SK-N-MC (cell line): ENCODE data around the gene ATP1B1.

Source experiments
- DNase-seq: peaks from one replicate; pipeline ENCODE4 v3.0.0-alpha.2; 2011; ENCODE audit warnings: low read depth, low spot score
- H3K27ac ChIP-seq: fragments of 200-600 bp; sonication (generic); 2 replicates; pipeline ENCODE4 v1.5.1; 2016; ENCODE audit warnings: mixed run types
- H3K36me3 ChIP-seq: fragments of 200-600 bp; sonication (generic); 2 replicates; pipeline ENCODE4 v1.6.1; 2017; ENCODE audit warnings: antibody characterized with exemption, low read length, mixed read lengths; ENCODE audit not compliant: insufficient read depth
- H3K4me3 ChIP-seq: fragments of 200-600 bp; sonication (generic); 2 replicates; pipeline ENCODE4 v1.5.1; 2016
- H3K9ac ChIP-seq: fragments of 200-600 bp; sonication (generic); 2 replicates; pipeline ENCODE4 v1.8.0; 2017; ENCODE audit warnings: mixed run types, mixed read lengths; ENCODE audit not compliant: insufficient read length
- H3K9me3 ChIP-seq: fragments of 200-600 bp; sonication (generic); 2 replicates; pipeline ENCODE4 v1.6.1; 2017; ENCODE audit warnings: low read depth, mild to moderate bottlenecking, antibody characterized with exemption, low read length, moderate library complexity, mixed read lengths
- EZH2 ChIP-seq: fragments of 200-600 bp; sonication (generic); IDR thresholded peaks from one replicate; pipeline ENCODE4 v1.6.1; 2017; ENCODE audit warnings: antibody characterized with exemption
- FOXP2 ChIP-seq: optimal IDR thresholded peaks from 2 replicates; pipeline ENCODE3; 2011; ENCODE audit warnings: mild to moderate bottlenecking, moderate library complexity; ENCODE audit not compliant: insufficient read depth; ENCODE audit errors: extremely low read length, control extremely low read depth
- POLR2AphosphoS5 ChIP-seq: IDR thresholded peaks from 2 replicates; pipeline ENCODE4 v1.6.1; 2012; ENCODE audit warnings: mild to moderate bottlenecking, low read depth, low read length, borderline replicate concordance

Gene ATP1B1

DNA sequence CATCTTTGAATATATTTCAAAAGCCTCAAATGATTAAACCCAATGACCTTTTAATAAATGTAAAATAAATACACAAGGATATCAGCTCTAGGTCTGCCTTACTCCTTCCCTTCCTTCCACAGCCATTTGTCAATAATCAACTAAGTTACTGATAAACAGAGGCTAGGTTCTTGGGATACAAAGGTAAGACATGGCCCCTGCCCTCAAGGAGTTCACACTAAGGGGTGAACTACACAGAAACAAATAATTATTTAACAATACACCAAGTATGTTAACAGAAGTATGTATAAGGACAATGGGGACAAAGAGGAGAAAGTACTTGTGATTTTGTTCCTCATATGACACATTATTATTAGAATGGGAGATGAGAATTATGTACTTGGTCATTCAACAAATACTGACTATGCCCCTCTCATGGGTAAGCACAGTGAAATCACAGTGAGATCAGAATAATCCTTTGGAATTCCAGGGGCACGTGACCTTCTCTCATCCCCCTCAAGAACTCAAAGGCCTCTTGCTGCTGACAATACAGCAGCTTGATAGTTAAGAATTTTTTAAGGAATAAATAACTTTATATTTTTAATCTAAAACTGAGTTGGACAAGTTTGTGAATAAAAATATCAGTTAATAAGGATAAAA, 40.2 kb downstream of the ATP1B1 start:
- TF ChIP-seq EZH2 (no peak), FOXP2 (no peak), POLR2AphosphoS5 (no peak)
- Histone ChIP-seq H3K9ac (no peak overlapping the region), H3K36me3 (no peaks in the 10 kb centered on the region), H3K9me3 (no peaks in the 10 kb centered on the region), H3K4me3 (no peak overlapping the region), H3K27ac (no peak overlapping the region)
- DNase-seq: no peak

- no peak for DNase-seq
- TF ChIP-seq EZH2 (no peak), POLR2AphosphoS5 (no peak), FOXP2 (no peak)
- Histone ChIP-seq H3K36me3 (no peaks in the 10 kb centered on the region), H3K4me3 (no peak overlapping the region), H3K9me3 (no peaks in the 10 kb centered on the region), H3K27ac (no peak overlapping the region), H3K9ac (no peak overlapping the region)
Observed at GRCh38 chr1:169148472-169149252, 42.2 kb downstream of the ATP1B1 start.

GRCh38 chr1:169149555-169150286, 43.2 kb downstream of the ATP1B1 start:
- no peak overlapping the region for H3K4me3 ChIP-seq
- no peak for TF ChIP-seq EZH2
- no peak for TF ChIP-seq POLR2AphosphoS5
- no peak for TF ChIP-seq FOXP2
- no peak overlapping the region for H3K9ac ChIP-seq
- no peak for DNase-seq
- H3K36me3 ChIP-seq: no peaks in the 10 kb centered on the region
- H3K9me3 ChIP-seq: no peaks in the 10 kb centered on the region
- no peak overlapping the region for H3K27ac ChIP-seq

DNA sequence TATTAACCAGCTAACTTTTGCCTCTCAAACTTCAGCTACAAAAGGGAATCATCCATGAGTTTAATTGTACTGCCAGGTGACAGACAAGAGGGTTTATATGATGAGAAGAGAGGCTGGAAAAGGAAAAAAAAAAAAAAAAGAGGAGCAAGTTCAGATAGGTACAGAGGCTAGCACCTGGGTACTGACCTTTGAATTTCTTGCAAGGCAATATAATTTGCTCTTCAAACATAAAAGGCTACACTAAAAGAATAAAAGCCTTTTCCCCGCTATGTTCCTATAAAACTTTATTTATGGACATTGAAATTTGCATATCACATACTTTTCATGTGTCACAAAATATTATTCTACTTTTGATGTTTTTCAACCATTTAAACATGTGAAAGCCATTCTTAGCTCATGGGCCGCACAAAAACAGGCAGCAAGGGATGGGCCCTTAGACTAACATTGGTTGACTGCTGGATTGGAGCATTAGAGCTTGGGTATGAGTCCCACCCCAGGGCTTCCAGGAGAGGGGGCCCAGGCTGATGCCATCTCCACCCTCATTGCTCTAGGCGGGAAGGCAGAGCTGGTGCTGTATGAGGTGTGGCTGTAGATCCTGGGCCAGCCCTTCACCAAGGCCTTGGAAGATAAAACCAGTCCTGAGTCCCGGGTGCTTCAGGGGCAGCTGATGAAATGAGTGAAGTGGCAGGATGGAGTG, 44.3 kb downstream of the ATP1B1 start:
- DNase-seq: no peak
- no peak overlapping the region for H3K9ac ChIP-seq
- TF ChIP-seq EZH2 (no peak), FOXP2 (no peak), POLR2AphosphoS5 (no peak)
- H3K27ac ChIP-seq: no peak overlapping the region
- H3K36me3 ChIP-seq: no peaks in the 10 kb centered on the region
- no peak overlapping the region for H3K4me3 ChIP-seq
- no peaks in the 10 kb centered on the region for H3K9me3 ChIP-seq

GRCh38 chr1:169151338-169151837, 44.9 kb downstream of the ATP1B1 start:
- no peak overlapping the region for H3K27ac ChIP-seq
- no peak for DNase-seq
- no peak for TF ChIP-seq POLR2AphosphoS5
- no peak for TF ChIP-seq EZH2
- no peak for TF ChIP-seq FOXP2
- no peaks in the 10 kb centered on the region for H3K36me3 ChIP-seq
- H3K4me3 ChIP-seq: no peak overlapping the region
- no peaks in the 10 kb centered on the region for H3K9me3 ChIP-seq
- no peak overlapping the region for H3K9ac ChIP-seq

- H3K27ac ChIP-seq: no peak overlapping the region
- no peak overlapping the region for H3K9ac ChIP-seq
- no peak for DNase-seq
- H3K36me3 ChIP-seq: no peaks in the 10 kb centered on the region
- H3K4me3 ChIP-seq: no peak overlapping the region
- no peaks in the 10 kb centered on the region for H3K9me3 ChIP-seq
- TF ChIP-seq EZH2 (no peak), POLR2AphosphoS5 (no peak), FOXP2 (no peak)
Observed at GRCh38 chr1:169155675-169156074, 49.2 kb downstream of the ATP1B1 start.

DNA sequence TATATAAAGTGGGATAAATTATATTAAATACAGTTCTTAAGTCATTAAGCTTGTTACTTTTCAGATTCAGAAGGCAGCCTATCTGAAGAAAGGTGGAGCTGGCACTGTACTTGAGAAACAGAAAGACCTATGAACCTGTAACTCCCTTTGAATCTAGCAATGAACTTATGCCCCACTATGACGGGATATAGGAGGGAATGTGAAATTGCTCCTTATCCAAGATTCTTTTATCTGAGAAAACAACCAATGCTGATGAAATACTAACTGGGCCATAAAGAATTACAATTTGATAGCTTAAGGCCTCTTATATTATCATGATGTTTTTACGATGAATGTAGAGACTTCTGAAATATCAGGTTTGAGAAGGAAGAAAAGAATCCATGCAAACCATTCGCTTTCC, 50.1 kb downstream of the ATP1B1 start:
- Histone ChIP-seq H3K9ac (no peak overlapping the region), H3K27ac (no peak overlapping the region), H3K4me3 (no peak overlapping the region), H3K9me3 (no peaks in the 10 kb centered on the region), H3K36me3 (no peaks in the 10 kb centered on the region)
- no peak for TF ChIP-seq POLR2AphosphoS5
- TF ChIP-seq EZH2: no peak
- TF ChIP-seq FOXP2: no peak
- no peak for DNase-seq

GRCh38 chr1:169160845-169161495, 54.5 kb downstream of the ATP1B1 start:
- no peak overlapping the region for H3K4me3 ChIP-seq
- no peaks in the 10 kb centered on the region for H3K9me3 ChIP-seq
- no peaks in the 10 kb centered on the region for H3K36me3 ChIP-seq
- no peak overlapping the region for H3K27ac ChIP-seq
- no peak for TF ChIP-seq EZH2
- no peak for TF ChIP-seq FOXP2
- no peak for TF ChIP-seq POLR2AphosphoS5
- no peak overlapping the region for H3K9ac ChIP-seq
- DNase-seq: no peak
